IMR-90 (cell line): ENCODE results near the gene CROCC2. TPM values are rescaled to one million over a fixed set of nuclear protein-coding genes. Genes with fewer than 3 reads are reported as not detected.

Experiments
- ATAC-seq: fragments of 200-7000 bp; cut with Tn5 transposase; 2 replicates; pipeline ENCODE4 v1.9.1; 2020; ENCODE audit warnings: low read depth, mild to moderate bottlenecking, moderate library complexity
- BruUV-seq: library from RNA; stranded (reverse); fragments of 400-500 nt; replicated peaks from 2 replicates; lab custom pipeline; 2021; lab: Mats Ljungman, UMichigan
- CTCF ChIA-PET: fragments of 300-600 bp; formaldehyde crosslinking; extraction: SDS; loops from one replicate; lab custom pipeline; 2021; ENCODE audit warnings: antibody characterized with exemption; lab: Yijun Ruan, JAX
- POLR2A ChIA-PET: fragments of 300-600 bp; sonication (Branson Sonifier 250); formaldehyde crosslinking; loops from one replicate; lab custom pipeline; 2022; ENCODE audit warnings: antibody characterized with exemption; ENCODE audit not compliant: unreplicated experiment; lab: Charles Lee
- DNase-seq: peaks from one replicate; pipeline ENCODE4 v3.0.0; 2013
- H2AFZ ChIP-seq: replicated peaks from 2 replicates; pipeline ENCODE3; 2013; ENCODE audit warnings: low read length, mild to moderate bottlenecking; ENCODE audit not compliant: poor library complexity
- H2AK5ac ChIP-seq: 2 replicates; pipeline ENCODE4 v1.6.1; 2013; ENCODE audit warnings: low read depth, low read length, inconsistent platforms
- H2AK9ac ChIP-seq: replicated peaks from 2 replicates; pipeline ENCODE3; 2013; ENCODE audit warnings: mild to moderate bottlenecking, low read depth, low read length, moderate library complexity; ENCODE audit not compliant: poor library complexity
- H2BK120ac ChIP-seq: 2 replicates; pipeline ENCODE4 v1.6.1; 2013; ENCODE audit warnings: low read depth, low read length, inconsistent platforms
- H2BK15ac ChIP-seq: 3 replicates; pipeline ENCODE4 v1.6.1; 2013; ENCODE audit warnings: low read depth, low read length, inconsistent platforms
- H2BK20ac ChIP-seq: 2 replicates; pipeline ENCODE4 v1.6.1; 2013; ENCODE audit warnings: low read depth, mild to moderate bottlenecking, inconsistent platforms, low read length, moderate library complexity
- H2BK5ac ChIP-seq: 2 replicates; pipeline ENCODE4 v1.6.1; 2013; ENCODE audit warnings: mild to moderate bottlenecking, low read depth, low read length, inconsistent platforms; ENCODE audit not compliant: poor library complexity, severe bottlenecking
- H3K14ac ChIP-seq: replicated peaks from 2 replicates; pipeline ENCODE4 v1.6.1; 2013; ENCODE audit warnings: low read depth, low read length, inconsistent platforms
- H3K18ac ChIP-seq: 2 replicates; pipeline ENCODE4 v1.6.1; 2013; ENCODE audit warnings: low read depth, low read length, control low read depth
- H3K23ac ChIP-seq: 2 replicates; pipeline ENCODE4 v1.6.1; 2013; ENCODE audit warnings: low read depth, low read length, inconsistent platforms
- H3K27ac ChIP-seq: 2 replicates; pipeline ENCODE4 v1.5.1; 2013; ENCODE audit warnings: mild to moderate bottlenecking, control low read depth, low read length; ENCODE audit not compliant: insufficient read depth
- H3K27me3 ChIP-seq: 2 replicates; pipeline ENCODE4 v1.6.1; 2013; ENCODE audit warnings: low read length; ENCODE audit not compliant: control insufficient read depth, insufficient read depth
- H3K36me3 ChIP-seq: 2 replicates; pipeline ENCODE4 v1.6.1; 2013; ENCODE audit warnings: low read length, mixed read lengths; ENCODE audit not compliant: control insufficient read depth, insufficient read depth
- H3K4ac ChIP-seq: 2 replicates; pipeline ENCODE4 v1.6.1; 2013; ENCODE audit warnings: low read depth, low read length, inconsistent platforms
- H3K4me1 ChIP-seq: 2 replicates; pipeline ENCODE4 v1.6.1; 2013; ENCODE audit warnings: low read length, mixed read lengths; ENCODE audit not compliant: control insufficient read depth, insufficient read depth
- H3K4me2 ChIP-seq: 2 replicates; pipeline ENCODE4 v1.6.1; 2013; ENCODE audit warnings: low read depth, mild to moderate bottlenecking, control low read depth, low read length, moderate library complexity
- H3K4me3 ChIP-seq: 2 replicates; pipeline ENCODE4 v1.5.1; 2013; ENCODE audit warnings: low read depth, mild to moderate bottlenecking, control low read depth, low read length, moderate library complexity; ENCODE audit not compliant: insufficient read depth
- H3K56ac ChIP-seq: 2 replicates; pipeline ENCODE4 v1.6.1; 2013; ENCODE audit warnings: low read length, inconsistent platforms; ENCODE audit not compliant: insufficient read depth; ENCODE audit errors: extremely low read depth
- H3K79me1 ChIP-seq, 2 experiments: 2 replicates each; pipeline ENCODE4 v1.6.1; 2013; ENCODE audit warnings: low read length in 2 of 2, inconsistent platforms in 1 of 2, low read depth in 1 of 2
- H3K9ac ChIP-seq: 2 replicates; pipeline ENCODE4 v1.6.1; 2013; ENCODE audit warnings: low read depth, low read length, control low read depth
- H3K9me1 ChIP-seq: 2 replicates; pipeline ENCODE4 v1.6.1; 2013; ENCODE audit warnings: low read length, inconsistent platforms; ENCODE audit not compliant: insufficient read depth
- H3K9me3 ChIP-seq: 2 replicates; pipeline ENCODE4 v1.6.1; 2013; ENCODE audit warnings: low read length; ENCODE audit not compliant: control insufficient read depth, insufficient read depth
- H4K20me1 ChIP-seq: 2 replicates; pipeline ENCODE4 v1.6.1; 2013; ENCODE audit warnings: low read length, inconsistent platforms; ENCODE audit not compliant: insufficient read depth
- H4K5ac ChIP-seq: 2 replicates; pipeline ENCODE4 v1.6.1; 2013; ENCODE audit warnings: mild to moderate bottlenecking, low read depth, low read length, control low read depth
- H4K8ac ChIP-seq, 2 experiments: 2 replicates each; pipeline ENCODE4 v1.6.1; 2013; ENCODE audit warnings: low read depth in 2 of 2, low read length in 2 of 2, control low read depth in 1 of 2, inconsistent platforms in 1 of 2
- H4K91ac ChIP-seq: 2 replicates; pipeline ENCODE4 v1.6.1; 2013; ENCODE audit warnings: low read depth, low read length, inconsistent platforms; ENCODE audit not compliant: insufficient read depth
- BHLHE40 ChIP-seq: fragments of 150-350 bp; IDR thresholded peaks from 2 replicates; pipeline ENCODE4 v1.6.1; 2016; ENCODE audit warnings: mild to moderate bottlenecking, low read depth, low read length
- CHD1 ChIP-seq: IDR thresholded peaks from 2 replicates; pipeline ENCODE4 v1.6.1; 2012; ENCODE audit warnings: low read depth, low read length, improper control_type of control experiment
- FOS ChIP-seq: fragments of 150-350 bp; IDR thresholded peaks from 2 replicates; pipeline ENCODE4 v1.6.1; 2016; ENCODE audit warnings: low read depth, low read length
- MAZ ChIP-seq: IDR thresholded peaks from 2 replicates; pipeline ENCODE4 v1.6.1; 2012; ENCODE audit warnings: low read depth, mild to moderate bottlenecking, low read length, improper control_type of control experiment, moderate library complexity, borderline replicate concordance
- MXI1 ChIP-seq: IDR thresholded peaks from 2 replicates; pipeline ENCODE4 v1.6.1; 2012; ENCODE audit warnings: low read depth, mild to moderate bottlenecking, low read length, moderate library complexity, borderline replicate concordance
- NFE2L2 ChIP-seq: fragments of 150-350 bp; IDR thresholded peaks from 2 replicates; pipeline ENCODE4 v1.6.1; 2016; ENCODE audit warnings: low read depth, mild to moderate bottlenecking, low read length
- RFX5 ChIP-seq: IDR thresholded peaks from 2 replicates; pipeline ENCODE4 v1.8.0; 2012; ENCODE audit warnings: low read depth, mild to moderate bottlenecking, low read length, moderate library complexity
- SMC3 ChIP-seq: fragments of 150-350 bp; IDR thresholded peaks from 2 replicates; pipeline ENCODE4 v1.6.1; 2016; ENCODE audit warnings: low read depth, mild to moderate bottlenecking, antibody characterized with exemption, low read length, moderate library complexity
- WGBS, 2 experiments: methylation state at CpG; one replicate each; pipeline versions ENCODE4 v1.1.5 to v1.1.7; 2013; ENCODE audit warnings: missing lambda C conversion rate in 2 of 2; ENCODE audit not compliant: insufficient read length in 1 of 2; ENCODE audit errors: extremely low coverage in 2 of 2; 5-methylcytosine and 5-hydroxymethylcytosine counted together
- dilution Hi-C: fragments of 300-500 bp; cut with HindIII; formaldehyde crosslinking; loops from one replicate; pipeline ENCODE4 v1.14.3; 2018; ENCODE audit warnings: low sequenced_read_pairs; ENCODE audit not compliant: unreplicated experiment
- in situ Hi-C: fragments of 300-500 bp; cut with MboI; formaldehyde crosslinking; loops from 3 replicates; pipeline ENCODE4 v1.14.3; 2019; ENCODE audit warnings: low sequenced_read_pairs, inconsistent platforms, mixed read lengths
- intact Hi-C: fragments of 100-400 bp; cut with micrococcal nuclease; formaldehyde crosslinking; loops from 2 replicates; pipeline ENCODE4 v1.10.0; 2022
- polyA plus RNA-seq, 3 experiments: library from polyadenylated mRNA; depleted of rRNA; stranded (reverse); fragments of >200 nt; gene quantifications; 2 replicates each; pipeline ENCODE4 v1.2.3, GENCODE V29; 2012; ENCODE audit warnings: low replicate concordance in 1 of 3
- total RNA-seq: library from RNA; depleted of rRNA; stranded (reverse); fragments of >200 nt; gene quantifications from 2 replicates; pipeline ENCODE4 v1.2.3, GENCODE V29; 2012
- TF ChIP-seq, protein P1 (sequence below): fragments of 150-350 bp; IDR thresholded peaks from 2 replicates; pipeline ENCODE4 v1.6.1; 2017; ENCODE audit warnings: mild to moderate bottlenecking, antibody characterized with exemption, low read length, low read depth
- TF ChIP-seq, protein P2 (sequence below): conservative IDR thresholded peaks from 2 replicates; pipeline ENCODE4 v1.5.1; 2012; ENCODE audit warnings: mild to moderate bottlenecking, low read depth, low read length, improper control_type of control experiment
- TF ChIP-seq, protein P3 (sequence below): fragments of 150-350 bp; IDR thresholded peaks from 2 replicates; pipeline ENCODE4 v1.6.1; 2016; ENCODE audit warnings: low read depth, mild to moderate bottlenecking, low read length, moderate library complexity, borderline replicate concordance

CROCC2 gene
- total and polyA plus RNA-seq, 2 of the 4 experiments (the other 2 are of a cell fraction): not detected

DNA sequence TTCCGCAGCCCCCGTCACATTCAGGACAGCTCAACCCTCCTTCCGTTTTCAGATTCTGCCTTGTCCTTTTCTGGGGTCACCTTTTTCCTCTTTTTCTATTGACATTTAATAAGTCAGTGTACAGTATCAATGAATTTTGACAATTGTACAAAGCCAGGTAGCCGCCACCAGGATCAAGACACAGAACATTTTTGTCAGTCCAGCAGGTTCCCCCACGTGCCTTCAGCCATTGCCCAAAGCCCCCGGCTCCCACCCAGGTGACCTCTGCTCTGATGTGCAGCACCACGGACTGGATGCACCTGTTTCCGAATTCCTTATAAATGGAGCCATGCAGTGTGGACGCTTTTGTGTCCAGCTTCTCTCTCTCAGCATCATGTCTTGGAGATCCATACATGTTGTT, 30.0 kb downstream of the CROCC2 start:
- Histone ChIP-seq H3K79me1 (no peaks in the 10 kb centered on the region), H3K14ac (no peak overlapping the region), H2BK15ac (no peak overlapping the region), H3K9me1 (no peaks in the 10 kb centered on the region), H3K27me3 (peaks cover 18% of the 10 kb centered on the region), H2BK5ac (no peak overlapping the region), H3K27ac (no peak overlapping the region), H3K9ac (no peak overlapping the region), H4K8ac (no peak overlapping the region), H2BK20ac (no peak overlapping the region), H2AFZ (no peak overlapping the region), H3K4ac (no peak overlapping the region), H2BK120ac (no peak overlapping the region), H4K91ac (no peak overlapping the region), H2AK9ac (no peak overlapping the region), H2AK5ac (no peak overlapping the region), H3K36me3 (no peaks in the 10 kb centered on the region), H4K20me1 (no peaks in the 10 kb centered on the region), H3K9me3 (peaks cover 9% of the 10 kb centered on the region), H3K23ac (no peak overlapping the region), H3K4me2 (no peak overlapping the region), H3K18ac (no peak overlapping the region), H3K56ac (no peak overlapping the region), H4K5ac (no peak overlapping the region), H3K4me3 (no peak overlapping the region), H3K4me1 (no peaks in the 10 kb centered on the region)
- POLR2A ChIA-PET: no interaction called here
- TF ChIP-seq CHD1 (no peak), FOS (no peak), RFX5 (no peak), NFE2L2 (no peak), BHLHE40 (no peak), MXI1 (no peak), MAZ (no peak), SMC3 (no peak)
- TF ChIP-seq, protein P1, sequence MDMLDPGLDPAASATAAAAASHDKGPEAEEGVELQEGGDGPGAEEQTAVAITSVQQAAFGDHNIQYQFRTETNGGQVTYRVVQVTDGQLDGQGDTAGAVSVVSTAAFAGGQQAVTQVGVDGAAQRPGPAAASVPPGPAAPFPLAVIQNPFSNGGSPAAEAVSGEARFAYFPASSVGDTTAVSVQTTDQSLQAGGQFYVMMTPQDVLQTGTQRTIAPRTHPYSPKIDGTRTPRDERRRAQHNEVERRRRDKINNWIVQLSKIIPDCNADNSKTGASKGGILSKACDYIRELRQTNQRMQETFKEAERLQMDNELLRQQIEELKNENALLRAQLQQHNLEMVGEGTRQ: no peak
- TF ChIP-seq, protein P2, sequence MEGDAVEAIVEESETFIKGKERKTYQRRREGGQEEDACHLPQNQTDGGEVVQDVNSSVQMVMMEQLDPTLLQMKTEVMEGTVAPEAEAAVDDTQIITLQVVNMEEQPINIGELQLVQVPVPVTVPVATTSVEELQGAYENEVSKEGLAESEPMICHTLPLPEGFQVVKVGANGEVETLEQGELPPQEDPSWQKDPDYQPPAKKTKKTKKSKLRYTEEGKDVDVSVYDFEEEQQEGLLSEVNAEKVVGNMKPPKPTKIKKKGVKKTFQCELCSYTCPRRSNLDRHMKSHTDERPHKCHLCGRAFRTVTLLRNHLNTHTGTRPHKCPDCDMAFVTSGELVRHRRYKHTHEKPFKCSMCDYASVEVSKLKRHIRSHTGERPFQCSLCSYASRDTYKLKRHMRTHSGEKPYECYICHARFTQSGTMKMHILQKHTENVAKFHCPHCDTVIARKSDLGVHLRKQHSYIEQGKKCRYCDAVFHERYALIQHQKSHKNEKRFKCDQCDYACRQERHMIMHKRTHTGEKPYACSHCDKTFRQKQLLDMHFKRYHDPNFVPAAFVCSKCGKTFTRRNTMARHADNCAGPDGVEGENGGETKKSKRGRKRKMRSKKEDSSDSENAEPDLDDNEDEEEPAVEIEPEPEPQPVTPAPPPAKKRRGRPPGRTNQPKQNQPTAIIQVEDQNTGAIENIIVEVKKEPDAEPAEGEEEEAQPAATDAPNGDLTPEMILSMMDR: no peak
- TF ChIP-seq, protein P3, sequence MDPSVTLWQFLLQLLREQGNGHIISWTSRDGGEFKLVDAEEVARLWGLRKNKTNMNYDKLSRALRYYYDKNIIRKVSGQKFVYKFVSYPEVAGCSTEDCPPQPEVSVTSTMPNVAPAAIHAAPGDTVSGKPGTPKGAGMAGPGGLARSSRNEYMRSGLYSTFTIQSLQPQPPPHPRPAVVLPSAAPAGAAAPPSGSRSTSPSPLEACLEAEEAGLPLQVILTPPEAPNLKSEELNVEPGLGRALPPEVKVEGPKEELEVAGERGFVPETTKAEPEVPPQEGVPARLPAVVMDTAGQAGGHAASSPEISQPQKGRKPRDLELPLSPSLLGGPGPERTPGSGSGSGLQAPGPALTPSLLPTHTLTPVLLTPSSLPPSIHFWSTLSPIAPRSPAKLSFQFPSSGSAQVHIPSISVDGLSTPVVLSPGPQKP: no peak
- no peak for DNase-seq
- in situ Hi-C loops: no loop called here
- intact Hi-C loops: no loop called here
- CTCF ChIA-PET: no interaction called here
- 81% methylated on average over 6 of the region's 9 CpGs; no CpG with 5 or more reads in 1 of the 2 experiments for WGBS, 2 experiments
- ATAC-seq: no peak
- BruUV-seq: no TSS peak
- dilution Hi-C loops: no loop called here
